GM10248 (cell line): ENCODE measurements around the gene TK1.

ENCODE experiments used
- CTCF ChIA-PET: fragments of 300-600 bp; sonication (Branson Sonifier 250); formaldehyde crosslinking; extraction: SDS; loops from one replicate; lab custom pipeline; 2021; ENCODE audit warnings: antibody characterized with exemption; lab: Yijun Ruan, JAX
- POLR2A ChIA-PET: fragments of 350-650 bp; sonication (Branson Sonifier 250); formaldehyde crosslinking; extraction: SDS; loops from one replicate; lab custom pipeline; 2020; ENCODE audit warnings: antibody characterized with exemption; lab: Yijun Ruan, JAX
- DNase-seq: peaks from one replicate; pipeline ENCODE4 v3.0.0; 2012; ENCODE audit errors: extremely low spot score
- TF ChIP-seq, protein P1 (sequence below): IDR thresholded peaks from 2 replicates; pipeline ENCODE4 v1.5.1; 2012; ENCODE audit warnings: mild to moderate bottlenecking, low read depth; ENCODE audit errors: extremely low read depth, missing control alignments, control extremely low read depth

Gene TK1

GRCh38 chr17:78226759-78227454 is 40.1 kb upstream of the TK1 start:
- DNase-seq: no peak
- TF ChIP-seq, protein P1, sequence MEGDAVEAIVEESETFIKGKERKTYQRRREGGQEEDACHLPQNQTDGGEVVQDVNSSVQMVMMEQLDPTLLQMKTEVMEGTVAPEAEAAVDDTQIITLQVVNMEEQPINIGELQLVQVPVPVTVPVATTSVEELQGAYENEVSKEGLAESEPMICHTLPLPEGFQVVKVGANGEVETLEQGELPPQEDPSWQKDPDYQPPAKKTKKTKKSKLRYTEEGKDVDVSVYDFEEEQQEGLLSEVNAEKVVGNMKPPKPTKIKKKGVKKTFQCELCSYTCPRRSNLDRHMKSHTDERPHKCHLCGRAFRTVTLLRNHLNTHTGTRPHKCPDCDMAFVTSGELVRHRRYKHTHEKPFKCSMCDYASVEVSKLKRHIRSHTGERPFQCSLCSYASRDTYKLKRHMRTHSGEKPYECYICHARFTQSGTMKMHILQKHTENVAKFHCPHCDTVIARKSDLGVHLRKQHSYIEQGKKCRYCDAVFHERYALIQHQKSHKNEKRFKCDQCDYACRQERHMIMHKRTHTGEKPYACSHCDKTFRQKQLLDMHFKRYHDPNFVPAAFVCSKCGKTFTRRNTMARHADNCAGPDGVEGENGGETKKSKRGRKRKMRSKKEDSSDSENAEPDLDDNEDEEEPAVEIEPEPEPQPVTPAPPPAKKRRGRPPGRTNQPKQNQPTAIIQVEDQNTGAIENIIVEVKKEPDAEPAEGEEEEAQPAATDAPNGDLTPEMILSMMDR: no peak
- ChIA-PET POLR2A (interaction anchor here (0.9 kb wide), 1 partner anchor 24 kb away, joined by 3 read pairs; no protein-coding TSS in a partner anchor), CTCF (interaction anchor here (1.3 to 4.4 kb wide), 4 partner anchors 11 to 208 kb away, joined by 4 to 27 read pairs (median 6); no protein-coding TSS in a partner anchor)

DNA sequence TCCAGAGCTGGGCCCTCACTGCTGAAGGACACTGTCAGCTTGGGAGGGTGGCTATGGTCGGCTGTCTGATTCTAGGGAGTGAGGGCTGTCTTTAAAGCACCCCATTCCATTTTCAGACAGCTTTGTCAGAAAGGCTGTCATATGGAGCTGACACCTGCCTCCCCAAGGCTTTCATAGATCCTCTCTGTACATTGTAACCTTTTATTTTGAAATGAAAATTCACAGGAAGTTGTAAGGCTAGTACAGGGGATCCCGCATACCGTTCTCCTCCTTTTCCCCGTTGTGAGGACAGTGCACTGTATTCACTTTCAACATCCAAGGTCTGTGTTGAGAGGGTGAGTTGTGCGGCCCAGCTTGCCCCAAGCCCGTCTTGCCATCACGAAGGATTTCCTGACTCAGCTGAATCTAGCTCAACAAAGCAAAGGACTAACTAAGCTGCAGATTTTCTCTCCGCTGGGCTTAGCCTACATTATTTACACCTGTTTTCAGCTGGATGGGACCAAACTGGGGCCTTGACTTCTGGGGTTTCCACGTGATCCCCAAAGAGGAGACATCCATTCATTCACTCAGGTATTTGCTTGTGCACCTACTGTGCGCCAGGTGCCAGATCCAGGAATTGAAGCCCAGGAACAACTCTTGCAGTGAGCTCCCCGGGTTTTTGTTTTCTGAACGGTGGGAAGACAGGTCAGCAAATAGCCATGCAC is 39.4 kb upstream of the TK1 start:
- CTCF ChIA-PET: interaction anchor here (1.3 to 4.4 kb wide), 5 partner anchors 11 to 207 kb away, joined by 4 to 27 read pairs (median 5); no protein-coding TSS in a partner anchor
- POLR2A ChIA-PET: interaction anchor here (0.9 kb wide), 1 partner anchor 25 kb away, joined by 3 read pairs; no protein-coding TSS in a partner anchor
- TF ChIP-seq, protein P1: no peak
- DNase-seq: no peak

DNA sequence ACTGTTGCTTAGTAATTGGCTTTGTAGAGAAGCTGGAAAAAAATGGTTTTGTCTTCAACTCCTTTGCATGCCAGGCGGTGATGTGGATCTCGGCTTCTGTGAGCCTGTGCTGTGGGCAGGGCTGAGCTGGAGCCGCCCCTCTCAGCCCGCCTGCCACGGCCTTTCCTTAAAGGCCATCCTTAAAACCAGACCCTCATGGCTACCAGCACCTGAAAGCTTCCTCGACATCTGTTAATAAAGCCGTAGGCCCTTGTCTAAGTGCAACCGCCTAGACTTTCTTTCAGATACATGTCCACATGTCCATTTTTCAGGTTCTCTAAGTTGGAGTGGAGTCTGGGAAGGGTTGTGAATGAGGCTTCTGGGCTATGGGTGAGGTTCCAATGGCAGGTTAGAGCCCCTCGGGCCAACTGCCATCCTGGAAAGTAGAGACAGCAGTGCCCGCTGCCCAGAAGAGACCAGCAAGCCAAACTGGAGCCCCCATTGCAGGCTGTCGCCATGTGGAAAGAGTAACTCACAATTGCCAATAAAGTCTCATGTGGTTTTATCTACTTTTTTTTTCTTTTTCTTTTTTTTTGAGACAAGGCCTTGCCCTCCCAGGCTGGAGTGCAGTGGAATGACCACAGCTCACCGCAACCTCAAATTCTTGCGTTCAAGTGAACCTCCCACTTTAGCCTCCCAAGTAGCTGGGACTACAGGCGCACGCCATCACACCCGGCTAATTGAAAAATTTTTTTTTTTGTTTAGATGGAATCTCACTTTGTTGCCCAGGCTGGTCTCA is 38.4 kb upstream of the TK1 start:
- TF ChIP-seq, protein P1: no peak
- DNase-seq: no peak
- ChIA-PET CTCF (interaction anchor here (1.3 to 4.4 kb wide), 4 partner anchors 10 to 206 kb away, joined by 4 to 27 read pairs (median 6); no protein-coding TSS in a partner anchor), POLR2A (interaction anchor here (0.5 kb wide), 1 partner anchor 23 kb away, joined by 8 read pairs; no protein-coding TSS in a partner anchor)

- ChIA-PET POLR2A (interaction anchor here (0.5 kb wide), 1 partner anchor 22 kb away, joined by 8 read pairs; no protein-coding TSS in a partner anchor), CTCF (interaction anchor here (4.4 kb wide), 1 partner anchor 27 kb away, joined by 27 read pairs; no protein-coding TSS in a partner anchor)
- TF ChIP-seq, protein P1: no peak
- no peak for DNase-seq
Observed at GRCh38 chr17:78224231-78225087, 37.6 kb upstream of the TK1 start.

- POLR2A ChIA-PET: no interaction called here
- CTCF ChIA-PET: interaction anchor here (0.7 to 2.0 kb wide), 3 partner anchors 21 to 139 kb away, joined by 3 to 8 read pairs (median 4); no protein-coding TSS in a partner anchor
- DNase-seq: no peak
- TF ChIP-seq, protein P1: no peak
Observed at GRCh38 chr17:78223765-78224164, 36.9 kb upstream of the TK1 start.
